HL-60 (cell line): ENCODE measurements around the gene GMDS.

ENCODE experiments used
- DNase-seq, 2 experiments: peaks; one replicate each; pipeline ENCODE4 v3.0.0-alpha.2; 2010 to 2020; ENCODE audit warnings: low read depth in 1 of 2, low spot score in 1 of 2
- H3K27ac ChIP-seq: fragments of 250-450 bp; sonication (Bioruptor Pico); replicated peaks from 2 replicates; pipeline ENCODE4 v1.5.1; 2020; ENCODE audit warnings: mild to moderate bottlenecking, moderate library complexity
- H3K27me3 ChIP-seq: fragments of 250-450 bp; sonication (Bioruptor Pico); 2 replicates; pipeline ENCODE4 v1.5.1; 2021; ENCODE audit warnings: mild to moderate bottlenecking, moderate library complexity; ENCODE audit not compliant: insufficient read depth, poor library complexity, severe bottlenecking
- H3K4me3 ChIP-seq: replicated peaks from 2 replicates; pipeline ENCODE4 v1.5.1; 2011; ENCODE audit warnings: mild to moderate bottlenecking, control low read depth, low read length; ENCODE audit not compliant: insufficient read depth
- GABPA ChIP-seq: IDR thresholded peaks from 2 replicates; pipeline ENCODE4 v1.6.1; 2012; ENCODE audit warnings: low read depth
- POLR2AphosphoS5 ChIP-seq: IDR thresholded peaks from 2 replicates; pipeline ENCODE4 v1.6.1; 2012; ENCODE audit warnings: low read depth
- SPI1 ChIP-seq: IDR thresholded peaks from 2 replicates; pipeline ENCODE4 v1.6.1; 2012; ENCODE audit warnings: low read depth, mild to moderate bottlenecking, borderline replicate concordance
- TF ChIP-seq, protein P1 (sequence below): IDR thresholded peaks from one replicate; pipeline ENCODE4 v1.5.1; 2011; ENCODE audit warnings: low read length, control low read depth, inconsistent platforms; ENCODE audit not compliant: insufficient read depth
- TF ChIP-seq, protein P2 (sequence below): IDR thresholded peaks from 2 replicates; pipeline ENCODE4 v1.6.1; 2012; ENCODE audit warnings: low read depth; ENCODE audit not compliant: insufficient replicate concordance

Gene GMDS

GRCh38 chr6:1616701-1617463 lies 628.5 kb downstream of the GMDS start:
- Histone ChIP-seq H3K4me3 (no peak overlapping the region), H3K27ac (no peak overlapping the region), H3K27me3 (peaks cover 50% of the 10 kb centered on the region)
- DNase-seq, result no peak
- no peak for TF ChIP-seq SPI1
- TF ChIP-seq, protein P1, sequence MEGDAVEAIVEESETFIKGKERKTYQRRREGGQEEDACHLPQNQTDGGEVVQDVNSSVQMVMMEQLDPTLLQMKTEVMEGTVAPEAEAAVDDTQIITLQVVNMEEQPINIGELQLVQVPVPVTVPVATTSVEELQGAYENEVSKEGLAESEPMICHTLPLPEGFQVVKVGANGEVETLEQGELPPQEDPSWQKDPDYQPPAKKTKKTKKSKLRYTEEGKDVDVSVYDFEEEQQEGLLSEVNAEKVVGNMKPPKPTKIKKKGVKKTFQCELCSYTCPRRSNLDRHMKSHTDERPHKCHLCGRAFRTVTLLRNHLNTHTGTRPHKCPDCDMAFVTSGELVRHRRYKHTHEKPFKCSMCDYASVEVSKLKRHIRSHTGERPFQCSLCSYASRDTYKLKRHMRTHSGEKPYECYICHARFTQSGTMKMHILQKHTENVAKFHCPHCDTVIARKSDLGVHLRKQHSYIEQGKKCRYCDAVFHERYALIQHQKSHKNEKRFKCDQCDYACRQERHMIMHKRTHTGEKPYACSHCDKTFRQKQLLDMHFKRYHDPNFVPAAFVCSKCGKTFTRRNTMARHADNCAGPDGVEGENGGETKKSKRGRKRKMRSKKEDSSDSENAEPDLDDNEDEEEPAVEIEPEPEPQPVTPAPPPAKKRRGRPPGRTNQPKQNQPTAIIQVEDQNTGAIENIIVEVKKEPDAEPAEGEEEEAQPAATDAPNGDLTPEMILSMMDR, result no peak
- no peak for TF ChIP-seq GABPA
- TF ChIP-seq, protein P2, sequence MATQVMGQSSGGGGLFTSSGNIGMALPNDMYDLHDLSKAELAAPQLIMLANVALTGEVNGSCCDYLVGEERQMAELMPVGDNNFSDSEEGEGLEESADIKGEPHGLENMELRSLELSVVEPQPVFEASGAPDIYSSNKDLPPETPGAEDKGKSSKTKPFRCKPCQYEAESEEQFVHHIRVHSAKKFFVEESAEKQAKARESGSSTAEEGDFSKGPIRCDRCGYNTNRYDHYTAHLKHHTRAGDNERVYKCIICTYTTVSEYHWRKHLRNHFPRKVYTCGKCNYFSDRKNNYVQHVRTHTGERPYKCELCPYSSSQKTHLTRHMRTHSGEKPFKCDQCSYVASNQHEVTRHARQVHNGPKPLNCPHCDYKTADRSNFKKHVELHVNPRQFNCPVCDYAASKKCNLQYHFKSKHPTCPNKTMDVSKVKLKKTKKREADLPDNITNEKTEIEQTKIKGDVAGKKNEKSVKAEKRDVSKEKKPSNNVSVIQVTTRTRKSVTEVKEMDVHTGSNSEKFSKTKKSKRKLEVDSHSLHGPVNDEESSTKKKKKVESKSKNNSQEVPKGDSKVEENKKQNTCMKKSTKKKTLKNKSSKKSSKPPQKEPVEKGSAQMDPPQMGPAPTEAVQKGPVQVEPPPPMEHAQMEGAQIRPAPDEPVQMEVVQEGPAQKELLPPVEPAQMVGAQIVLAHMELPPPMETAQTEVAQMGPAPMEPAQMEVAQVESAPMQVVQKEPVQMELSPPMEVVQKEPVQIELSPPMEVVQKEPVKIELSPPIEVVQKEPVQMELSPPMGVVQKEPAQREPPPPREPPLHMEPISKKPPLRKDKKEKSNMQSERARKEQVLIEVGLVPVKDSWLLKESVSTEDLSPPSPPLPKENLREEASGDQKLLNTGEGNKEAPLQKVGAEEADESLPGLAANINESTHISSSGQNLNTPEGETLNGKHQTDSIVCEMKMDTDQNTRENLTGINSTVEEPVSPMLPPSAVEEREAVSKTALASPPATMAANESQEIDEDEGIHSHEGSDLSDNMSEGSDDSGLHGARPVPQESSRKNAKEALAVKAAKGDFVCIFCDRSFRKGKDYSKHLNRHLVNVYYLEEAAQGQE, result no peak
- no peak for TF ChIP-seq POLR2AphosphoS5

DNA sequence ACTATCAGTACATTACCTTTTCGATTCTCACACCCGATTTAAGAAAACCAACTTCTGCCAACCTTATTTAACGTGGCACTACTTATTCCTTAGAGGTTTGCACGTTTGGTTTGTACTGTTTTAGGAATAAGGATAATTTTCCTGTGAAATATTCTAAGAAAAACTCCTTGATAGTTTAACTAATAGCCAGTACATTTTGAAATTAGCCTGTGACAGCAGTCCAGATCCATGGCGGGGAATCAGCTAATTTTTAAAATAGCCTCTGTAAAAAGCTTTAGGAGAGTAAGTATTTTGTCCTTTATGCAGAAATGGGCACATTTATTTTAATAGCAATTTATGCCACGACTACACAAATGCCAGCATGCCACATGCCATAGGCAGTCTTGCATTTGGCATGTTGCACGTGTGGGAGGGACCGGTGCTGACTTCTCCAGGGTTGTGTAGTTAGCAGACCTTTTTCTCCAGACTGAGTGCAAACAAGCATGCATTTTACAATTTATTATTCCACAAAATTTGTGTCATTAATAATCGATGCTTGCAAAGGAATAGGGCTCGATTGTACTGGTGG lies 629.5 kb downstream of the GMDS start:
- H3K4me3 ChIP-seq, result no peak overlapping the region
- no peak overlapping the region for H3K27ac ChIP-seq
- peaks cover 52% of the 10 kb centered on the region for H3K27me3 ChIP-seq
- no peak for DNase-seq
- TF ChIP-seq, protein P2, result no peak
- TF ChIP-seq SPI1 (no peak), GABPA (no peak), POLR2AphosphoS5 (no peak)
- TF ChIP-seq, protein P1, result no peak

DNA sequence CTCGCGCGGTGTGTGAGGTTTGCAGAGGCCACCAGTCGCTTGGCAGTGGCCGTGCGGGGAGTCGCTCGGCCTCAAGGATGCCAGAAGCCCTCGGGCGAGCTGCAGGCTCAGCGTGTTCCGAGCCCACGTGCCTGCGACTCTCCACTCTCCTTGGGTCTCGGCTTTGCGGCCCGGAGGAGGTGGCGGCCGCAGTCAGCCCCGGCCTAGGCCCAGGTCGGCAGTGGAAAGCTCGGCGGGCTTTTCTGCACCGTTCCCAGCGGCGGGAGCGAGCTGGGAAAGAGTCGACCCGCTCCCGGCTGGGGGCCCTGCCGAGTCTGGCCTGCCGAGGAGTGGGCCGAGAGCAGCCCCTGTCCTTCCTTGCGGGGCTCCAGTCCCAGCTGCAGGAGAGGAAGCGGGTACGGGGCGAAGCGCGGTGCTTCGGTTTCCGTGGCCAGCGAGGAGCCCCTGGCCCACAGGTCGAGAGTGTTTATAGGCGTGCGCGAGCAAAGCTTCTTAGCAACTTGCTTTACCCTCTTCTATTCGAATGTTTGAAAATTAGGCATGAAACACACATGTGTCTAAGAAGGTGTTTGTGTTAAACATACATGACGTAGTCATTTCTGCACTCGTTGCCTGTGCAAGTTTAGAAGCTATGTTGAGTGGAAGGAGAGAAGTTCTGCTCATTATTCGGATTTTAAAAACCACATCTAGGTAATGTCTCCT lies 630.1 kb downstream of the GMDS start:
- no peak for DNase-seq
- Histone ChIP-seq H3K4me3 (no peak overlapping the region), H3K27me3 (peaks cover 55% of the 10 kb centered on the region), H3K27ac (no peak overlapping the region)
- TF ChIP-seq POLR2AphosphoS5, result no peak
- TF ChIP-seq GABPA, result no peak
- TF ChIP-seq SPI1, result no peak
- TF ChIP-seq, protein P1, result no peak
- TF ChIP-seq, protein P2, result no peak
